IMR-90 (cell line): Measurements from ENCODE around the gene RIC8B.

ENCODE experiments used
- BHLHE40 ChIP-seq: fragments of 150-350 bp; IDR thresholded peaks from 2 replicates; pipeline ENCODE4 v1.6.1; 2016; ENCODE audit warnings: mild to moderate bottlenecking, low read depth, low read length
- CEBPB ChIP-seq: IDR thresholded peaks from 2 replicates; pipeline ENCODE4 v1.6.1; 2012; ENCODE audit warnings: low read depth, low read length, improper control_type of control experiment
- CTCF ChIP-seq: conservative IDR thresholded peaks from 2 replicates; pipeline ENCODE4 v1.5.1; 2012; ENCODE audit warnings: mild to moderate bottlenecking, low read depth, low read length, improper control_type of control experiment
- ELK1 ChIP-seq: fragments of 150-350 bp; IDR thresholded peaks from 2 replicates; pipeline ENCODE4 v1.6.1; 2016; ENCODE audit warnings: low read depth, mild to moderate bottlenecking, low read length, moderate library complexity, borderline replicate concordance
- MAFK ChIP-seq: IDR thresholded peaks from 2 replicates; pipeline ENCODE4 v1.6.1; 2012; ENCODE audit warnings: low read depth, low read length, improper control_type of control experiment
- MAZ ChIP-seq: IDR thresholded peaks from 2 replicates; pipeline ENCODE4 v1.6.1; 2012; ENCODE audit warnings: low read depth, mild to moderate bottlenecking, low read length, improper control_type of control experiment, moderate library complexity, borderline replicate concordance
- MXI1 ChIP-seq: IDR thresholded peaks from 2 replicates; pipeline ENCODE4 v1.6.1; 2012; ENCODE audit warnings: low read depth, mild to moderate bottlenecking, low read length, moderate library complexity, borderline replicate concordance
- NFE2L2 ChIP-seq: fragments of 150-350 bp; IDR thresholded peaks from 2 replicates; pipeline ENCODE4 v1.6.1; 2016; ENCODE audit warnings: low read depth, mild to moderate bottlenecking, low read length
- POLR2A ChIP-seq: IDR thresholded peaks from 2 replicates; pipeline ENCODE4 v1.6.1; 2012; ENCODE audit warnings: mild to moderate bottlenecking, low read depth, low read length
- RAD21 ChIP-seq: IDR thresholded peaks from 2 replicates; pipeline ENCODE4 v1.6.1; 2012; ENCODE audit warnings: low read length, improper control_type of control experiment
- RCOR1 ChIP-seq: IDR thresholded peaks from 2 replicates; pipeline ENCODE4 v1.6.1; 2012; ENCODE audit warnings: mild to moderate bottlenecking, low read length, improper control_type of control experiment; ENCODE audit not compliant: insufficient replicate concordance
- RFX5 ChIP-seq: IDR thresholded peaks from 2 replicates; pipeline ENCODE4 v1.8.0; 2012; ENCODE audit warnings: low read depth, mild to moderate bottlenecking, low read length, moderate library complexity
- SMC3 ChIP-seq: fragments of 150-350 bp; IDR thresholded peaks from 2 replicates; pipeline ENCODE4 v1.6.1; 2016; ENCODE audit warnings: low read depth, mild to moderate bottlenecking, antibody characterized with exemption, low read length, moderate library complexity
- TF ChIP-seq, protein P1 (sequence below): fragments of 150-350 bp; IDR thresholded peaks from 2 replicates; pipeline ENCODE4 v1.6.1; 2017; ENCODE audit warnings: mild to moderate bottlenecking, antibody characterized with exemption, low read length, low read depth

GRCh38 chr12:106885541-106886249 lies 111.2 kb downstream of the RIC8B start:
- TF ChIP-seq, protein P1, sequence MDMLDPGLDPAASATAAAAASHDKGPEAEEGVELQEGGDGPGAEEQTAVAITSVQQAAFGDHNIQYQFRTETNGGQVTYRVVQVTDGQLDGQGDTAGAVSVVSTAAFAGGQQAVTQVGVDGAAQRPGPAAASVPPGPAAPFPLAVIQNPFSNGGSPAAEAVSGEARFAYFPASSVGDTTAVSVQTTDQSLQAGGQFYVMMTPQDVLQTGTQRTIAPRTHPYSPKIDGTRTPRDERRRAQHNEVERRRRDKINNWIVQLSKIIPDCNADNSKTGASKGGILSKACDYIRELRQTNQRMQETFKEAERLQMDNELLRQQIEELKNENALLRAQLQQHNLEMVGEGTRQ, result no peak
- TF ChIP-seq CTCF (no peak), ELK1 (no peak), MAFK (peak; percentile 91), BHLHE40 (no peak), CEBPB (no peak), RAD21 (no peak), POLR2A (no peak), RFX5 (no peak), MAZ (no peak), MXI1 (no peak), SMC3 (no peak), NFE2L2 (no peak), RCOR1 (no peak)
